HG02623 (cell line): Measurements from ENCODE around the gene PSME2.

Source experiments
- ATAC-seq: cut with Tn5 transposase; IDR thresholded peaks from one replicate; pipeline ENCODE4 v1.9.1; 2021; ENCODE audit warnings: moderate library complexity; ENCODE audit not compliant: unreplicated experiment

The PSME2 gene

GRCh38 chr14:24146453-24146977 lies at the start of gene PSME2:
TSS of gene PSME2 (minus strand) at chr14:24146610. CDS start at chr14:24146581, 29 bp downstream.
- peak; percentile 58 for ATAC-seq

- ATAC-seq, result peak; percentile 75
Observed at GRCh38 chr14:24195186-24196070, 49.0 kb upstream of the PSME2 start, which contains the start of gene TM9SF1. TSS of gene TM9SF1 (minus strand) at chr14:24195441. CDS start at chr14:24195019, 422 bp downstream.

- no peak for ATAC-seq
Observed at GRCh38 chr14:24194873-24195185, 48.4 kb upstream of the PSME2 start.

- ATAC-seq, result no peak
Observed at GRCh38 chr14:24194186-24194872, 47.9 kb upstream of the PSME2 start.

GRCh38 chr14:24192933-24193332 lies 46.5 kb upstream of the PSME2 start:
- no peak for ATAC-seq

GRCh38 chr14:24190416-24190815 lies 44.0 kb upstream of the PSME2 start:
- no peak for ATAC-seq

GRCh38 chr14:24189460-24189859 lies 43.0 kb upstream of the PSME2 start:
- ATAC-seq, result no peak

GRCh38 chr14:24189059-24189375 lies 42.6 kb upstream of the PSME2 start:
- ATAC-seq, result no peak

GRCh38 chr14:24188251-24189058 lies 42.0 kb upstream of the PSME2 start, which contains the start of gene IPO4:
TSS of gene IPO4 (minus strand) at chr14:24188816. CDS start at chr14:24188787, 29 bp downstream.
- peak; percentile 81 for ATAC-seq

- no peak for ATAC-seq
Observed at GRCh38 chr14:24187539-24187915, 41.1 kb upstream of the PSME2 start.

GRCh38 chr14:24186831-24187538 lies 40.6 kb upstream of the PSME2 start:
- no peak for ATAC-seq

- ATAC-seq, result no peak
Observed at GRCh38 chr14:24185741-24186140, 39.3 kb upstream of the PSME2 start.

GRCh38 chr14:24185026-24185425 lies 38.6 kb upstream of the PSME2 start:
- no peak for ATAC-seq

- no peak for ATAC-seq
Observed at GRCh38 chr14:24184104-24184970, 37.9 kb upstream of the PSME2 start.

GRCh38 chr14:24183014-24183481 lies 36.6 kb upstream of the PSME2 start:
- no peak for ATAC-seq

- no peak for ATAC-seq
Observed at GRCh38 chr14:24182110-24182882, 35.9 kb upstream of the PSME2 start.

GRCh38 chr14:24181371-24182077 lies 35.1 kb upstream of the PSME2 start:
- no peak for ATAC-seq
